Ishikawa (cell line): ENCODE measurements around the gene DCUN1D2.

ENCODE experiments used
- CEBPB ChIP-seq: IDR thresholded peaks from 2 replicates; pipeline ENCODE4 v1.6.1; 2012
- CREB1 ChIP-seq: IDR thresholded peaks from 2 replicates; pipeline ENCODE4 v1.6.1; 2012; ENCODE audit warnings: low read depth
- EGR1 ChIP-seq: IDR thresholded peaks from 2 replicates; pipeline ENCODE4 v1.6.1; 2012
- EP300 ChIP-seq: IDR thresholded peaks from 2 replicates; pipeline ENCODE4 v1.6.1; 2012; ENCODE audit warnings: borderline replicate concordance
- FOXM1 ChIP-seq: IDR thresholded peaks from 2 replicates; pipeline ENCODE4 v1.6.1; 2012; ENCODE audit warnings: low read depth, borderline replicate concordance
- MAX ChIP-seq: IDR thresholded peaks from 2 replicates; pipeline ENCODE4 v1.6.1; 2012
- NFIC ChIP-seq: IDR thresholded peaks from 2 replicates; pipeline ENCODE4 v1.6.1; 2012
- RAD21 ChIP-seq: IDR thresholded peaks from 2 replicates; pipeline ENCODE4 v1.6.1; 2012; ENCODE audit warnings: low read depth
- REST ChIP-seq: IDR thresholded peaks from 2 replicates; pipeline ENCODE4 v1.6.1; 2012; ENCODE audit warnings: low read depth, mild to moderate bottlenecking
- TAF1 ChIP-seq: IDR thresholded peaks from 2 replicates; pipeline ENCODE4 v1.6.1; 2012; ENCODE audit warnings: low read depth, mild to moderate bottlenecking
- TCF12 ChIP-seq: IDR thresholded peaks from 2 replicates; pipeline ENCODE4 v1.6.1; 2012; ENCODE audit warnings: low read depth
- TEAD4 ChIP-seq: IDR thresholded peaks from 2 replicates; pipeline ENCODE4 v1.6.1; 2012
- USF1 ChIP-seq: IDR thresholded peaks from 2 replicates; pipeline ENCODE4 v1.6.1; 2012
- YY1 ChIP-seq: IDR thresholded peaks from 2 replicates; pipeline ENCODE4 v1.6.1; 2012; ENCODE audit warnings: low read depth
- ZBTB7A ChIP-seq: IDR thresholded peaks from 2 replicates; pipeline ENCODE4 v1.6.1; 2012; ENCODE audit warnings: low read depth

Gene DCUN1D2

GRCh38 chr13:113490496-113491417, at the start of gene DCUN1D2:
TSS of gene DCUN1D2 (minus strand) at chr13:113490711. CDS start at chr13:113490669, 42 bp downstream.
- peak; percentile 46; the same call in 1 of the 2 replicates for TF ChIP-seq TCF12
- no peak for TF ChIP-seq CEBPB
- TF ChIP-seq TAF1, result no peak
- peak; percentile 15; the same call in 1 of the 2 replicates for TF ChIP-seq YY1
- TF ChIP-seq CREB1, result no peak
- no peak for TF ChIP-seq RAD21
- peak; percentile 94 for TF ChIP-seq EGR1
- no peak for TF ChIP-seq ZBTB7A
- TF ChIP-seq NFIC, result peak; percentile 17; the same call in 1 of the 2 replicates
- TF ChIP-seq FOXM1, result no peak

GRCh38 chr13:113539822-113540221, 49.3 kb upstream of the DCUN1D2 start:
- TF ChIP-seq EGR1 (no peak), CREB1 (no peak), TCF12 (no peak), FOXM1 (no peak), YY1 (no peak), NFIC (no peak), MAX (no peak), CEBPB (no peak), RAD21 (no peak), TAF1 (no peak), USF1 (no peak), EP300 (no peak), REST (no peak)

- no peak for TF ChIP-seq RAD21
- TF ChIP-seq TEAD4, result no peak
- no peak for TF ChIP-seq CREB1
These were observed 48.7 kb upstream of the DCUN1D2 start for GRCh38 chr13:113539176-113539575.

- no peak for TF ChIP-seq TAF1
- no peak for TF ChIP-seq YY1
- TF ChIP-seq USF1, result no peak
- TF ChIP-seq TCF12, result no peak
- TF ChIP-seq REST, result no peak
- no peak for TF ChIP-seq EGR1
- TF ChIP-seq TEAD4, result no peak
- TF ChIP-seq NFIC, result no peak
- no peak for TF ChIP-seq FOXM1
- TF ChIP-seq ZBTB7A, result no peak
- no peak for TF ChIP-seq MAX
- TF ChIP-seq CEBPB, result no peak
- TF ChIP-seq CREB1, result no peak
- no peak for TF ChIP-seq RAD21
- no peak for TF ChIP-seq EP300
These were observed 48.2 kb upstream of the DCUN1D2 start for GRCh38 chr13:113538689-113539058.

- TF ChIP-seq USF1 (no peak), RAD21 (no peak), EP300 (no peak), TAF1 (no peak), MAX (no peak), CEBPB (no peak), FOXM1 (no peak), EGR1 (no peak), YY1 (no peak), REST (no peak), CREB1 (no peak), TEAD4 (no peak), TCF12 (no peak), ZBTB7A (no peak)
These were observed 47.6 kb upstream of the DCUN1D2 start for GRCh38 chr13:113537909-113538688.
